ENCODE results near the gene ATF3. TPM values are rescaled to one million over a fixed set of nuclear protein-coding genes. Genes with fewer than 3 reads are reported as not detected.
A peak's percentile ranks its signal among the peaks of the same experiment; 100 is the strongest.

The ATF3 gene
- total and polyA plus RNA-seq, 2 of the 4 experiments (the other 2 are of a cell fraction): 9.9 to 12.3 TPM

DNA sequence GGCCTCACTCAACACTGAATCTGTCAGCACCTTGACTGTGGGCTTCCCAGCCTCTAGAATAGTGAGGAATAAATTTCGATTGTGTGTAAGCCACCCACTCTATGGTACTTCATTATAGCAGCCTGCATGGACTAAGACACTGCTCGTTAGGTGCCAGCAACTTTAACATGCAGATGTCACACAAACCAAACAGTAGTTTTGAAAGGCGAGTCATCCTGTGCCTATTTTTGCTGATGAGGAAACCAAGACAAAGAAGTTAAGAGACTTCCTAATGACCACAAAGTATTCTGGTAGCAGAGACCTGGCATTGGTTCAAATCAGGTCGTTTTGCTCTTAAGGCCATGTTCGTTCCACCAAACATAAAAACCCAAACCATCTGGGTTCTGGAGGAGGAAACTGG, 48.2 kb downstream of the ATF3 start:
- TF ChIP-seq, protein P1, sequence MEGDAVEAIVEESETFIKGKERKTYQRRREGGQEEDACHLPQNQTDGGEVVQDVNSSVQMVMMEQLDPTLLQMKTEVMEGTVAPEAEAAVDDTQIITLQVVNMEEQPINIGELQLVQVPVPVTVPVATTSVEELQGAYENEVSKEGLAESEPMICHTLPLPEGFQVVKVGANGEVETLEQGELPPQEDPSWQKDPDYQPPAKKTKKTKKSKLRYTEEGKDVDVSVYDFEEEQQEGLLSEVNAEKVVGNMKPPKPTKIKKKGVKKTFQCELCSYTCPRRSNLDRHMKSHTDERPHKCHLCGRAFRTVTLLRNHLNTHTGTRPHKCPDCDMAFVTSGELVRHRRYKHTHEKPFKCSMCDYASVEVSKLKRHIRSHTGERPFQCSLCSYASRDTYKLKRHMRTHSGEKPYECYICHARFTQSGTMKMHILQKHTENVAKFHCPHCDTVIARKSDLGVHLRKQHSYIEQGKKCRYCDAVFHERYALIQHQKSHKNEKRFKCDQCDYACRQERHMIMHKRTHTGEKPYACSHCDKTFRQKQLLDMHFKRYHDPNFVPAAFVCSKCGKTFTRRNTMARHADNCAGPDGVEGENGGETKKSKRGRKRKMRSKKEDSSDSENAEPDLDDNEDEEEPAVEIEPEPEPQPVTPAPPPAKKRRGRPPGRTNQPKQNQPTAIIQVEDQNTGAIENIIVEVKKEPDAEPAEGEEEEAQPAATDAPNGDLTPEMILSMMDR (conservative IDR thresholded peaks at IDR 0.05; ENCODE audit: low read depth, low read length): no peak
- TF ChIP-seq, protein P2, sequence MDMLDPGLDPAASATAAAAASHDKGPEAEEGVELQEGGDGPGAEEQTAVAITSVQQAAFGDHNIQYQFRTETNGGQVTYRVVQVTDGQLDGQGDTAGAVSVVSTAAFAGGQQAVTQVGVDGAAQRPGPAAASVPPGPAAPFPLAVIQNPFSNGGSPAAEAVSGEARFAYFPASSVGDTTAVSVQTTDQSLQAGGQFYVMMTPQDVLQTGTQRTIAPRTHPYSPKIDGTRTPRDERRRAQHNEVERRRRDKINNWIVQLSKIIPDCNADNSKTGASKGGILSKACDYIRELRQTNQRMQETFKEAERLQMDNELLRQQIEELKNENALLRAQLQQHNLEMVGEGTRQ (IDR thresholded peaks at IDR 0.05; ENCODE audit: low read depth, low read length): no peak
- TF ChIP-seq BHLHE40 (IDR thresholded peaks at IDR 0.05; ENCODE audit: low read depth, low read length): no peak
- TF ChIP-seq CEBPB (IDR thresholded peaks at IDR 0.05; ENCODE audit: low read depth, low read length): no peak
- no peak for TF ChIP-seq SMC3 (IDR thresholded peaks at IDR 0.05; ENCODE audit: low read depth, low read length)
- no peak for TF ChIP-seq CHD1 (IDR thresholded peaks at IDR 0.05; ENCODE audit: low read depth, low read length)
- TF ChIP-seq, protein P3, sequence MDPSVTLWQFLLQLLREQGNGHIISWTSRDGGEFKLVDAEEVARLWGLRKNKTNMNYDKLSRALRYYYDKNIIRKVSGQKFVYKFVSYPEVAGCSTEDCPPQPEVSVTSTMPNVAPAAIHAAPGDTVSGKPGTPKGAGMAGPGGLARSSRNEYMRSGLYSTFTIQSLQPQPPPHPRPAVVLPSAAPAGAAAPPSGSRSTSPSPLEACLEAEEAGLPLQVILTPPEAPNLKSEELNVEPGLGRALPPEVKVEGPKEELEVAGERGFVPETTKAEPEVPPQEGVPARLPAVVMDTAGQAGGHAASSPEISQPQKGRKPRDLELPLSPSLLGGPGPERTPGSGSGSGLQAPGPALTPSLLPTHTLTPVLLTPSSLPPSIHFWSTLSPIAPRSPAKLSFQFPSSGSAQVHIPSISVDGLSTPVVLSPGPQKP (IDR thresholded peaks at IDR 0.05; ENCODE audit: borderline replicate concordance, low read depth, low read length): no peak
- no peak for TF ChIP-seq MXI1 (IDR thresholded peaks at IDR 0.05; ENCODE audit: borderline replicate concordance, low read depth, low read length)
- TF ChIP-seq RAD21 (IDR thresholded peaks at IDR 0.05; ENCODE audit: low read length): no peak
- TF ChIP-seq RFX5 (IDR thresholded peaks at IDR 0.05; ENCODE audit: low read depth, low read length): no peak
- POLR2A ChIA-PET (ENCODE audit: unreplicated experiment): no interaction called here
- Histone ChIP-seq H2BK15ac (ENCODE audit: low read depth, low read length) (no peak overlapping the region; the same call in 2 of the 3 replicates), H2AK5ac (ENCODE audit: low read depth, low read length) (peak overlapping the region; percentile 65; the same call in 1 of the 2 replicates), H4K8ac (ENCODE audit: low read depth in 2 of 2, low read length in 2 of 2) (peak overlapping the region in 1 of 2 experiments; percentile 2; a peak in 1 of 4 replicates), H3K14ac (replicated peaks; ENCODE audit: low read depth, low read length) (0 out of 2 replicates have a peak overlapping the region, but pooled peaks have one; percentile 41), H3K27ac (ENCODE audit: insufficient read depth, low read length) (no peak overlapping the region), H3K9ac (ENCODE audit: low read depth, low read length) (no peak overlapping the region), H3K18ac (ENCODE audit: low read depth, low read length) (no peak overlapping the region), H3K56ac (ENCODE audit: extremely low read depth, insufficient read depth, low read length) (no peak overlapping the region), H3K4ac (ENCODE audit: low read depth, low read length) (peak overlapping the region; percentile 5; the same call in 1 of the 2 replicates), H2AFZ (replicated peaks; ENCODE audit: low read length, poor library complexity) (no peak overlapping the region), H2BK5ac (ENCODE audit: low read depth, low read length, poor library complexity, severe bottlenecking) (no peak overlapping the region), H3K36me3 (ENCODE audit: control insufficient read depth, insufficient read depth, low read length) (no peaks in the 10 kb centered on the region), H3K4me2 (ENCODE audit: low read depth, low read length) (no peak overlapping the region), H3K4me1 (ENCODE audit: control insufficient read depth, insufficient read depth, low read length) (peaks cover 9% of the 10 kb centered on the region), H2BK20ac (ENCODE audit: low read depth, low read length) (peak overlapping the region; percentile 9; the same call in 1 of the 2 replicates), H2AK9ac (replicated peaks; ENCODE audit: low read depth, low read length, poor library complexity) (no peak overlapping the region), H3K9me3 (ENCODE audit: control insufficient read depth, insufficient read depth, low read length) (0 out of 2 replicates have a peak, but pooled peaks cover 2% of the 10 kb centered on the region), H3K23ac (ENCODE audit: low read depth, low read length) (no peak overlapping the region), H3K9me1 (ENCODE audit: insufficient read depth, low read length) (peaks cover 12% of the 10 kb centered on the region; the same call in 1 of the 2 replicates), H4K5ac (ENCODE audit: low read depth, low read length) (no peak overlapping the region), H3K4me3 (ENCODE audit: insufficient read depth, low read depth, low read length) (no peak overlapping the region), H3K27me3 (ENCODE audit: control insufficient read depth, insufficient read depth, low read length) (no peaks in the 10 kb centered on the region; the same call in 1 of the 2 replicates), H4K91ac (ENCODE audit: insufficient read depth, low read depth, low read length) (no peak overlapping the region), H3K79me1 (ENCODE audit: low read depth in 1 of 2, low read length in 2 of 2) (no peaks in the 10 kb centered on the region), H2BK120ac (ENCODE audit: low read depth, low read length) (0 out of 2 replicates have a peak overlapping the region, but pooled peaks have one; percentile 12), H4K20me1 (ENCODE audit: insufficient read depth, low read length) (no peaks in the 10 kb centered on the region)
- intact Hi-C loops (cut with micrococcal nuclease) (no loop called here), dilution Hi-C loops (cut with HindIII; ENCODE audit: low sequenced_read_pairs, unreplicated experiment) (no loop called here), in situ Hi-C loops (cut with MboI; ENCODE audit: low sequenced_read_pairs) (loop anchor here (25.0 kb wide), 1 partner anchor 331 kb away; no protein-coding TSS in a partner anchor)
- WGBS, 2 experiments (ENCODE audit: extremely low coverage in 2 of 2, insufficient read length in 1 of 2): no CpG with 5 or more reads among the region's 5 CpGs
- ATAC-seq (ENCODE audit: low read depth) (no peak), DNase-seq (no peak)
- CTCF ChIA-PET: interaction anchor here (1.1 to 1.2 kb wide), 2 partner anchors 8 to 180 kb away, joined by 3 to 5 read pairs; no protein-coding TSS in a partner anchor
- BruUV-seq (replicated peaks): no TSS peak
